Neural cell (in vitro differentiated cells): ENCODE data around the gene TLCD3A. TPM values are rescaled to one million over a fixed set of nuclear protein-coding genes. Genes with fewer than 3 reads are reported as not detected.

Source experiments
- H2AFZ ChIP-seq: fragments of 200-600, 300-800 bp; sonication (generic), shearing (Covaris generic); 2 replicates; pipeline ENCODE4 v1.6.0; 2014; ENCODE audit warnings: low read depth, mild to moderate bottlenecking, antibody characterized with exemption, low read length, moderate library complexity
- H3F3A ChIP-seq: fragments of 200-600 bp; shearing (Covaris generic); 2 replicates; pipeline ENCODE4 v1.6.1; 2016; ENCODE audit warnings: mild to moderate bottlenecking, moderate library complexity, mixed read lengths, antibody characterized with exemption, low read length; ENCODE audit not compliant: insufficient read depth, poor library complexity, severe bottlenecking
- H3K27ac ChIP-seq: fragments of 200-600, 300-800 bp; sonication (generic), shearing (Covaris generic); 2 replicates; pipeline ENCODE4 v1.5.1; 2014; ENCODE audit warnings: mild to moderate bottlenecking, low read length, moderate library complexity
- H3K27me3 ChIP-seq: fragments of 300-800, 200-600 bp; sonication (generic), shearing (Covaris generic); 2 replicates; pipeline ENCODE4 v1.6.0; 2014; ENCODE audit warnings: mild to moderate bottlenecking, low read depth, low read length, moderate library complexity; ENCODE audit not compliant: insufficient read depth
- H3K36me3 ChIP-seq: fragments of 300-800, 200-600 bp; sonication (generic), shearing (Covaris generic); 2 replicates; pipeline ENCODE4 v1.5.1; 2014; ENCODE audit warnings: mild to moderate bottlenecking, antibody characterized with exemption, low read length, moderate library complexity; ENCODE audit not compliant: insufficient read depth
- H3K4me2 ChIP-seq: fragments of 300-800, 200-600 bp; sonication (generic), shearing (Covaris generic); 2 replicates; pipeline ENCODE4 v1.6.0; 2014; ENCODE audit warnings: mild to moderate bottlenecking, low read length
- H3K4me3 ChIP-seq: fragments of 300-800, 200-600 bp; sonication (generic), shearing (Covaris generic); 2 replicates; pipeline ENCODE4 v1.5.1; 2014; ENCODE audit warnings: mild to moderate bottlenecking, low read length, moderate library complexity
- H3K79me2 ChIP-seq: fragments of 200-600 bp; shearing (Covaris generic); replicated peaks from 2 replicates; pipeline ENCODE4 v1.6.0; 2014; ENCODE audit warnings: mild to moderate bottlenecking, low read length, moderate library complexity; ENCODE audit not compliant: insufficient read depth
- H3K9ac ChIP-seq: fragments of 300-800, 200-600 bp; sonication (generic), shearing (Covaris generic); 2 replicates; pipeline ENCODE4 v1.6.1; 2016; ENCODE audit warnings: mild to moderate bottlenecking, low read length, mixed read lengths
- H3K9me2 ChIP-seq: fragments of 200-600 bp; shearing (Covaris generic); 2 replicates; pipeline ENCODE4 v1.6.1; 2016; ENCODE audit warnings: mild to moderate bottlenecking, low read length, mixed read lengths; ENCODE audit not compliant: insufficient read depth
- H3K9me3 ChIP-seq: fragments of 200-600, 300-800 bp; sonication (generic), shearing (Covaris generic); 2 replicates; pipeline ENCODE4 v1.6.1; 2016; ENCODE audit warnings: mild to moderate bottlenecking, mixed run types, low read length, moderate library complexity, mixed read lengths
- H4K20me1 ChIP-seq: fragments of 200-600 bp; shearing (Covaris generic); 2 replicates; pipeline ENCODE4 v1.6.1; 2016; ENCODE audit warnings: mild to moderate bottlenecking, mixed run types; ENCODE audit not compliant: insufficient read depth
- EP300 ChIP-seq: fragments of 450-650 bp; conservative IDR thresholded peaks from 2 replicates; pipeline ENCODE4 v1.6.1; 2014; ENCODE audit warnings: antibody characterized with exemption, mild to moderate bottlenecking, moderate library complexity; ENCODE audit not compliant: poor library complexity, severe bottlenecking
- EZH2 ChIP-seq: fragments of 200-600, 300-800 bp; shearing (Covaris generic), sonication (generic); IDR thresholded peaks from 2 replicates; pipeline ENCODE4 v1.6.1; 2014; ENCODE audit warnings: antibody characterized with exemption, low read length, borderline replicate concordance, mild to moderate bottlenecking; ENCODE audit not compliant: insufficient read depth, poor library complexity, severe bottlenecking
- MXI1 ChIP-seq: fragments of 450-650 bp; conservative IDR thresholded peaks from 2 replicates; pipeline ENCODE4 v1.6.1; 2014; ENCODE audit warnings: antibody characterized with exemption, mild to moderate bottlenecking; ENCODE audit not compliant: poor library complexity, severe bottlenecking
- POLR2AphosphoS5 ChIP-seq: IDR thresholded peaks from 2 replicates; pipeline ENCODE4 v1.6.1; 2012
- RAD21 ChIP-seq: fragments of 450-650 bp; conservative IDR thresholded peaks from 2 replicates; pipeline ENCODE4 v1.6.1; 2014; ENCODE audit warnings: antibody characterized with exemption, mild to moderate bottlenecking, moderate library complexity
- REST ChIP-seq: IDR thresholded peaks from 2 replicates; pipeline ENCODE4 v1.6.1; 2012; ENCODE audit warnings: borderline replicate concordance
- polyA plus RNA-seq: library from polyadenylated mRNA; depleted of rRNA; stranded (reverse); fragments of >200 nt; gene quantifications from 2 replicates; pipeline ENCODE4 v1.2.3, GENCODE V29; 2014
- TF ChIP-seq, protein P1 (sequence below): fragments of 450-650 bp; IDR thresholded peaks from 2 replicates; pipeline ENCODE4 v1.5.1; 2014; ENCODE audit warnings: antibody characterized with exemption, mild to moderate bottlenecking, moderate library complexity; ENCODE audit not compliant: poor library complexity, severe bottlenecking

TLCD3A gene
- polyA plus RNA-seq, 1 donor from 2014 or later: 17.0 TPM

DNA sequence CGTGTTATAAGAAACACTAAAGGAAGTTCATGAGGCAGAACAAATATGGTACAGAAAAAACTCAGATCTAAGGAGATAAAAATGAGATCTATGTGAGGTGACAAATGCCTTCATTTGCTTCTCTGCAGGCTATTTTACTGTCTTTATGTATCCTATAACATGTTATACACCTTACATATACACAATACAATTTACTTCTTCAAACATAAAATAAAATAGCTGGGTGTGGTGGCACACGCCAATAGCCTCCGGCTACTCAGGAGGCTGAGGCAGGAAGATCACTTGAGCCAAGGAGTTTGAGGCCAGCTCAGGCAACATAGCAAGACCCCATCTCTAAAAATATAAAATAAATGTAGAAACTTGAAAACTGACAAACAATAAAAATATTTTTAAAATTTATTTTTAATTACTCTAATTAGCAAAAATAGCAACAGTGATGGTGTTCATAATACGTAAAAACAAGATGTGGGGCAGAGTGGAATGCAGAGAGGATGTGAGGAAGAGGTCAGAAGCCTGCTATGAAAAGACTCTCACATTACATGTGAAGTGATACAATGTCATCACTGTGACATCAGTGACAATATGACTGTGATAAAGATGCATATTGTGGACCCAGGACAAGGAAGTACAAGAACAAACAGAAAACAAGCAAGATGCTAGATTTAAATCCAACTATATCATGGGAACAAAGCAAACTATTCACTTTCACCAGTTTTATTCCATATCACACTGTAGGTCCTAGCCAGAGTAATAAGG, 48.7 kb upstream of the TLCD3A start:
- no peaks in the 10 kb centered on the region for H3K36me3 ChIP-seq
- no peak overlapping the region for H3K4me3 ChIP-seq
- H3K9me2 ChIP-seq: no peaks in the 10 kb centered on the region
- H4K20me1 ChIP-seq: no peaks in the 10 kb centered on the region
- H3K27me3 ChIP-seq: no peaks in the 10 kb centered on the region
- no peak for TF ChIP-seq MXI1
- TF ChIP-seq, protein P1, sequence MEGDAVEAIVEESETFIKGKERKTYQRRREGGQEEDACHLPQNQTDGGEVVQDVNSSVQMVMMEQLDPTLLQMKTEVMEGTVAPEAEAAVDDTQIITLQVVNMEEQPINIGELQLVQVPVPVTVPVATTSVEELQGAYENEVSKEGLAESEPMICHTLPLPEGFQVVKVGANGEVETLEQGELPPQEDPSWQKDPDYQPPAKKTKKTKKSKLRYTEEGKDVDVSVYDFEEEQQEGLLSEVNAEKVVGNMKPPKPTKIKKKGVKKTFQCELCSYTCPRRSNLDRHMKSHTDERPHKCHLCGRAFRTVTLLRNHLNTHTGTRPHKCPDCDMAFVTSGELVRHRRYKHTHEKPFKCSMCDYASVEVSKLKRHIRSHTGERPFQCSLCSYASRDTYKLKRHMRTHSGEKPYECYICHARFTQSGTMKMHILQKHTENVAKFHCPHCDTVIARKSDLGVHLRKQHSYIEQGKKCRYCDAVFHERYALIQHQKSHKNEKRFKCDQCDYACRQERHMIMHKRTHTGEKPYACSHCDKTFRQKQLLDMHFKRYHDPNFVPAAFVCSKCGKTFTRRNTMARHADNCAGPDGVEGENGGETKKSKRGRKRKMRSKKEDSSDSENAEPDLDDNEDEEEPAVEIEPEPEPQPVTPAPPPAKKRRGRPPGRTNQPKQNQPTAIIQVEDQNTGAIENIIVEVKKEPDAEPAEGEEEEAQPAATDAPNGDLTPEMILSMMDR: no peak
- no peak for TF ChIP-seq RAD21
- TF ChIP-seq POLR2AphosphoS5: no peak
- TF ChIP-seq EP300: no peak
- TF ChIP-seq REST: no peak
- no peak for TF ChIP-seq EZH2
- H3K79me2 ChIP-seq: no peaks in the 10 kb centered on the region
- no peak overlapping the region for H3K27ac ChIP-seq
- H3K9me3 ChIP-seq: no peaks in the 10 kb centered on the region
- H3F3A ChIP-seq: no peaks in the 10 kb centered on the region
- H2AFZ ChIP-seq: no peak overlapping the region
- no peak overlapping the region for H3K4me2 ChIP-seq
- H3K9ac ChIP-seq: no peak overlapping the region

GRCh38 chr17:685006-685405, 47.4 kb upstream of the TLCD3A start:
- Histone ChIP-seq H2AFZ (no peak overlapping the region), H3K9me2 (no peaks in the 10 kb centered on the region), H3K27ac (no peak overlapping the region), H4K20me1 (no peaks in the 10 kb centered on the region), H3K9ac (no peak overlapping the region), H3F3A (no peaks in the 10 kb centered on the region), H3K36me3 (no peaks in the 10 kb centered on the region), H3K4me3 (no peak overlapping the region), H3K27me3 (no peaks in the 10 kb centered on the region), H3K9me3 (no peaks in the 10 kb centered on the region), H3K79me2 (no peaks in the 10 kb centered on the region), H3K4me2 (no peak overlapping the region)
- no peak for TF ChIP-seq EP300
- TF ChIP-seq REST: no peak
- no peak for TF ChIP-seq POLR2AphosphoS5
